ENCODE data around the gene RPL10. TPM values are rescaled to one million over a fixed set of nuclear protein-coding genes. Genes with fewer than 3 reads are reported as not detected.

RPL10 gene
- total and polyA plus RNA-seq, 9 of the 15 experiments (the other 6 are each of a cell fraction or from before 2014, with no cell fraction given), result 3,774 to 7,600 (median 5,014) TPM

GRCh38 chrX:154430479-154430878 is 32.3 kb downstream of the RPL10 start (continued):
- TF ChIP-seq MEIS2 (IDR thresholded peaks at IDR 0.05; ENCODE audit: partially characterized antibody) (peak; percentile 68), ZNF512 (tag; IDR thresholded peaks at IDR 0.05) (no peak), CREM (IDR thresholded peaks at IDR 0.05; ENCODE audit: low read depth) (peak; percentile 49; the same call in 1 of the 2 replicates), HNRNPLL (IDR thresholded peaks at IDR 0.05; ENCODE audit: low read depth, low read length, poor library complexity, severe bottlenecking) (no peak), MNT (conservative IDR thresholded peaks at IDR 0.05) (0 out of 4 replicates have a peak, but pooled peaks of 1 of the 2 experiments have one; percentile 18), ZBTB43 (CRISPR knock-in tag; IDR thresholded peaks at IDR 0.05) (no peak), ZNF445 (CRISPR knock-in tag; IDR thresholded peaks at IDR 0.05; ENCODE audit: low read depth) (no peak), MYBL2 (IDR thresholded peaks at IDR 0.05; ENCODE audit: low read depth) (no peak), MYBL2 (CRISPR knock-in tag; IDR thresholded peaks at IDR 0.05; ENCODE audit: borderline replicate concordance) (no peak), PKNOX1 (IDR thresholded peaks at IDR 0.05) (peak; percentile 50; the same call in 1 of the 2 replicates), ZNF140 (CRISPR knock-in tag; IDR thresholded peaks at IDR 0.05) (no peak), TRIM24 (IDR thresholded peaks at IDR 0.05) (no peak), ZNF79 (CRISPR knock-in tag; IDR thresholded peaks at IDR 0.05; ENCODE audit: low read depth) (no peak), YY1 (IDR thresholded peaks at IDR 0.05; ENCODE audit: borderline replicate concordance in 1 of 3, control insufficient read depth in 1 of 3, extremely low read depth in 1 of 3, insufficient read depth in 3 of 3, insufficient read length in 1 of 3, insufficient replicate concordance in 2 of 3, low read depth in 1 of 3, low read length in 2 of 3) (no peak), RNF2 (IDR thresholded peaks at IDR 0.05) (no peak), SAFB2 (IDR thresholded peaks at IDR 0.05; ENCODE audit: borderline replicate concordance, low read depth, low read length, severe bottlenecking) (no peak), PHF20 (IDR thresholded peaks at IDR 0.05; ENCODE audit: partially characterized antibody) (no peak), ATF3 (IDR thresholded peaks at IDR 0.05) (peak; percentile 33; the same call in 1 of the 2 replicates), ATF3 (CRISPR knock-in tag; conservative IDR thresholded peaks at IDR 0.05) (no peak), TEAD1 (CRISPR knock-in tag; IDR thresholded peaks at IDR 0.05) (no peak), JUND (IDR thresholded peaks at IDR 0.05; ENCODE audit: borderline replicate concordance, low read depth, low read length) (peak; percentile 7; the same call in 1 of the 2 replicates), JUND (tag; IDR thresholded peaks at IDR 0.05; ENCODE audit: borderline replicate concordance, low read depth, low read length) (no peak), DIDO1 (tag; IDR thresholded peaks at IDR 0.05; ENCODE audit: low read depth) (no peak)

Measured in K562 (cell line).